SK-N-DZ (cell line): ENCODE data around the gene LKAAEAR1.
A peak's percentile ranks its signal among the peaks of the same experiment; 100 is the strongest.

ENCODE experiments used
- DNase-seq: peaks from one replicate; pipeline ENCODE4 v3.0.0-alpha.2; 2015; ENCODE audit warnings: low spot score

LKAAEAR1 gene

GRCh38 chr20:64111841-64112641 is 27.8 kb upstream of the LKAAEAR1 start:
- DNase-seq = peak; percentile 93

- no peak for DNase-seq
Measured at GRCh38 chr20:64110411-64111068, 26.3 kb upstream of the LKAAEAR1 start.

GRCh38 chr20:64109831-64110391 is 25.7 kb upstream of the LKAAEAR1 start:
- no peak for DNase-seq

- DNase-seq = no peak
Measured at GRCh38 chr20:64108731-64109681, 24.8 kb upstream of the LKAAEAR1 start.

GRCh38 chr20:64107736-64108457 is 23.7 kb upstream of the LKAAEAR1 start:
- DNase-seq = no peak

GRCh38 chr20:64106981-64107735 is 23.0 kb upstream of the LKAAEAR1 start, which contains the start of gene NPBWR2:
Gene NPBWR2 (minus strand): TSS chr20:64107565. CDS start chr20:64106831, 734 bp downstream.
- peak; percentile 86 for DNase-seq

- DNase-seq = no peak
Measured at GRCh38 chr20:64106435-64106961, 22.3 kb upstream of the LKAAEAR1 start.

GRCh38 chr20:64105846-64106434 is 21.7 kb upstream of the LKAAEAR1 start:
- DNase-seq = no peak

GRCh38 chr20:64104667-64105451 is 20.7 kb upstream of the LKAAEAR1 start:
- DNase-seq = no peak

GRCh38 chr20:64103871-64104666 is 19.9 kb upstream of the LKAAEAR1 start:
- no peak for DNase-seq

GRCh38 chr20:64102647-64103354 is 18.6 kb upstream of the LKAAEAR1 start:
- peak; percentile 83 for DNase-seq

GRCh38 chr20:64101731-64102621 is 17.8 kb upstream of the LKAAEAR1 start:
- DNase-seq = peak; percentile 86

GRCh38 chr20:64100946-64101688 is 16.9 kb upstream of the LKAAEAR1 start:
- DNase-seq = no peak

GRCh38 chr20:64100566-64100888 is 16.3 kb upstream of the LKAAEAR1 start:
- DNase-seq = no peak

GRCh38 chr20:64099880-64100565 is 15.8 kb upstream of the LKAAEAR1 start:
- no peak for DNase-seq
